Measurements from ENCODE around the gene PLGRKT.

PLGRKT gene

DNA sequence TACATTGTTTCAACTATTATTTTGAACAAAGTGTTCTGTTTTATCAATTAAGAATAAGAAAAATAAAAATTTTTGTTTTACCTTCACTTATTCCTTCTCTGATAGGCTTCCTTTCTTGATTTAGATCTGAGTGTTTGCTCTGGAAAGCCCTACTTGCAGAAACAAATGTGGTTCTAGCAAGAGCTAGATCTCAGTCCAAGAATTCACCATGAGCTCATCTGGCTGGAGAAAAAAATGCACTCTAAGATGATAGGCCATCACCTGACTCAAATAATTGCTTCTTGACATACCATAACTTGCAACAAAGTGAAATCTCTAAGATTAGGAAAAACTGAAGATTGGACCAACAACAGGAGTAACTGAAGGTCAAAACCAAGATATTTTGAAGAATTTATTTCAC, 126.9 kb downstream of the PLGRKT start:
- DNase-seq (ENCODE audit: low read depth), result no peak
